Spleen (tissue), 11 donors: Measurements from ENCODE around the gene CHST13. TPM values are rescaled to one million over a fixed set of nuclear protein-coding genes. Genes with fewer than 3 reads are reported as not detected.
A peak's percentile ranks its signal among the peaks of the same experiment; 100 is the strongest.

ENCODE experiments used
- DNase-seq: peaks from one replicate; pipeline ENCODE4 v3.0.0-alpha.2; 2020
- H3K27ac ChIP-seq, 8 donors: fragments of 200-600 bp; sonication (generic) in 7 of 8; 1 replicate in 4 of 8; 2 replicates in 4 of 8; pipeline versions ENCODE4 v1.5.0 to v1.8.0; 2016 to 2021; ENCODE audit warnings: inconsistent platforms in 4 of 8, mild to moderate bottlenecking in 4 of 8, moderate library complexity in 1 of 8
- H3K27me3 ChIP-seq, 7 donors: fragments of 200-600 bp; sonication (generic) in 6 of 7; replicated peaks in 1 of 7; 1 replicate in 4 of 7; 2 replicates in 3 of 7; pipeline versions ENCODE4 v1.5.0 to v1.8.0; 2016 to 2021; ENCODE audit warnings: inconsistent platforms in 3 of 7, mild to moderate bottlenecking in 1 of 7
- H3K36me3 ChIP-seq, 6 donors: fragments of 200-600 bp; sonication (generic) in 5 of 6; 1 replicate in 4 of 6; 2 replicates in 2 of 6; pipeline versions ENCODE4 v1.5.0 to v1.8.0; 2016 to 2021; ENCODE audit warnings: inconsistent platforms in 2 of 6
- H3K4me1 ChIP-seq, 6 donors: fragments of 200-600 bp; sonication (generic) in 5 of 6; 1 replicate in 3 of 6; 2 replicates in 3 of 6; pipeline versions ENCODE4 v1.5.0 to v1.8.0; 2016 to 2021; ENCODE audit warnings: inconsistent platforms in 3 of 6
- H3K4me3 ChIP-seq, 8 donors: fragments of 200-600 bp; sonication (generic) in 7 of 8; 1 replicate in 4 of 8; 2 replicates in 4 of 8; pipeline versions ENCODE4 v1.5.0 to v1.8.0; 2016 to 2021; ENCODE audit warnings: inconsistent platforms in 4 of 8, mild to moderate bottlenecking in 4 of 8, moderate library complexity in 2 of 8
- H3K9me3 ChIP-seq, 8 donors: fragments of 200-600 bp; sonication (generic) in 7 of 8; 1 replicate in 4 of 8; 2 replicates in 4 of 8; pipeline versions ENCODE4 v1.5.0 to v1.8.0; 2016 to 2021; ENCODE audit warnings: inconsistent platforms in 4 of 8
- CTCF ChIP-seq, 11 experiments: fragments of 200-600 bp in 7 of 11; fragments of 450-650 bp in 4 of 11; sonication (generic) in 4 of 11; IDR thresholded peaks in 8 of 11; conservative IDR thresholded peaks in 3 of 11; 1 replicate in 7 of 11; 2 replicates in 4 of 11; pipeline versions ENCODE4 v1.4.0 to v1.8.0; 2016 to 2021; ENCODE audit warnings: antibody characterized with exemption in 11 of 11, inconsistent platforms in 4 of 11, mild to moderate bottlenecking in 1 of 11
- POLR2A ChIP-seq, 3 donors: fragments of 450-650 bp; IDR thresholded peaks; one replicate each; pipeline ENCODE4 v1.5.1; 2017; ENCODE audit warnings: antibody characterized with exemption in 3 of 3, mild to moderate bottlenecking in 1 of 3
- POLR2AphosphoS5 ChIP-seq, 3 donors: sonication (generic); formaldehyde crosslinking; IDR thresholded peaks; one replicate each; pipeline ENCODE4 v1.5.1; 2017; ENCODE audit warnings: antibody characterized with exemption in 3 of 3
- WGBS, 5 donors: extraction: QIAGEN DNeasy Blood & Tissue Kit in 3 of 5; methylation state at CpG; one replicate each; pipeline versions ENCODE4 v1.1.5 to v1.1.7; 2013 to 2018; 5-methylcytosine and 5-hydroxymethylcytosine counted together
- intact Hi-C: fragments of 100-400 bp; cut with DNase I; formaldehyde crosslinking; loops from one replicate; pipeline ENCODE4 v1.15.0; 2023; ENCODE audit warnings: low total_unique reads
- polyA plus RNA-seq, 3 donors: library from polyadenylated mRNA; stranded (reverse); fragments of 200-250 nt; gene quantifications; one replicate each; pipeline ENCODE4 v1.2.1, GENCODE V29; 2013
- total RNA-seq, 7 donors: library from RNA; depleted of rRNA in 3 of 7; stranded (reverse); fragments of >200 nt in 3 of 7; fragmentation: NEBNext Ultra II Directional in 4 of 7; extraction: Animal tissue kit (Norgen Biotek cat#: 25700) in 4 of 7; gene quantifications; one replicate each; pipeline versions ENCODE4 v1.1.0 to v1.2.1, GENCODE V29; 2016 to 2021
- donor health status: healthy with polysubstance abuse.
- donor health status: DM: no; HTN: no; CAD: no; lungs with moderate emphysema.
- donor health status: DM: no; HTN: no; CAD: no.
- donor health status: Bipolar disorder and iron deficiency.
- donor health status: healthy.
- donor health status: DM: no; HTN: no; CAD: no.
- donor health status: DM: yes; HTN: yes; CAD: no.

Gene CHST13
- total and polyA plus RNA-seq, 10 donors, result 0.26 to 11.2 (median 2.9) TPM

GRCh38 chr3:126517986-126518778 lies 5.8 kb upstream of the CHST13 start:
- intact Hi-C loops, result no loop called here
- H3K27ac ChIP-seq, result no peak overlapping the region
- peaks cover 0 to 27% (median 0%) of the 10 kb centered on the region in 7 donors for H3K27me3 ChIP-seq
- TF ChIP-seq POLR2A (IDR thresholded peaks at IDR 0.05), result no peak
- H3K4me3 ChIP-seq, result no peak overlapping the region
- DNase-seq, result peak; percentile 64
- no peaks in the 10 kb centered on the region for H3K36me3 ChIP-seq
- WGBS, 5 donors, result 81 to 85% (median 82%) methylated on average over 11 to 15 of the region's 15 CpGs
- H3K4me1 ChIP-seq, result peaks cover 0 to 12% (median 5%) of the 10 kb centered on the region in 6 donors
- H3K9me3 ChIP-seq, result no peaks in the 10 kb centered on the region

DNA sequence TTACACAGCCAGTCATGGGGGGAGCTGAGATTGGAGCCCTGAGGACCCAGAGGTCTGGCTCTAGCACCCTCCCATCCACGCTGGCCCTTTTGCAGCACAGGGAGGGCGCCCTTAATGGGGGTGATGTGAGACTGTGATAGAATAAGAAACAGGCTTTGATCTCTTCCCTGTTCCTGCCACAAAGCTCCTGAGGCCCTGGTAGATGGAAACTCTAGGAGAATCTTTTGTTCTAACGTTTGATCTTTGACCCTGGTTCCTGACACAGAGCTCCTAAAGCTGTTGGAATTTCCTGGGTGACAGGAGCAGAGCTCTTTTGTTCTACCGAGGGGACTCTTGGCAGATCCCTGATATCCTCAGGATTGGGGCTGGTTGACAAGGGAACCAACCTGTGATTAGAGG lies 5.2 kb upstream of the CHST13 start:
- DNase-seq, result peak; percentile 3
- Histone ChIP-seq H3K4me1 (peaks cover 0 to 18% (median 9%) of the 10 kb centered on the region in 6 donors), H3K9me3 (no peaks in the 10 kb centered on the region), H3K36me3 (no peaks in the 10 kb centered on the region), H3K27ac (no peak overlapping the region), H3K4me3 (no peak overlapping the region), H3K27me3 (peaks cover 0 to 33% (median 3%) of the 10 kb centered on the region in 7 donors)
- intact Hi-C loops, result no loop called here
- TF ChIP-seq CTCF (IDR thresholded peaks at IDR 0.05 in 8 of 11, conservative IDR thresholded peaks at IDR 0.05 in 3 of 11) (no peak), POLR2AphosphoS5 (IDR thresholded peaks at IDR 0.05) (no peak), POLR2A (IDR thresholded peaks at IDR 0.05) (no peak)
- WGBS, 5 donors, result 57 to 80% (median 76%) methylated on average over 4 of the region's 4 CpGs

DNA sequence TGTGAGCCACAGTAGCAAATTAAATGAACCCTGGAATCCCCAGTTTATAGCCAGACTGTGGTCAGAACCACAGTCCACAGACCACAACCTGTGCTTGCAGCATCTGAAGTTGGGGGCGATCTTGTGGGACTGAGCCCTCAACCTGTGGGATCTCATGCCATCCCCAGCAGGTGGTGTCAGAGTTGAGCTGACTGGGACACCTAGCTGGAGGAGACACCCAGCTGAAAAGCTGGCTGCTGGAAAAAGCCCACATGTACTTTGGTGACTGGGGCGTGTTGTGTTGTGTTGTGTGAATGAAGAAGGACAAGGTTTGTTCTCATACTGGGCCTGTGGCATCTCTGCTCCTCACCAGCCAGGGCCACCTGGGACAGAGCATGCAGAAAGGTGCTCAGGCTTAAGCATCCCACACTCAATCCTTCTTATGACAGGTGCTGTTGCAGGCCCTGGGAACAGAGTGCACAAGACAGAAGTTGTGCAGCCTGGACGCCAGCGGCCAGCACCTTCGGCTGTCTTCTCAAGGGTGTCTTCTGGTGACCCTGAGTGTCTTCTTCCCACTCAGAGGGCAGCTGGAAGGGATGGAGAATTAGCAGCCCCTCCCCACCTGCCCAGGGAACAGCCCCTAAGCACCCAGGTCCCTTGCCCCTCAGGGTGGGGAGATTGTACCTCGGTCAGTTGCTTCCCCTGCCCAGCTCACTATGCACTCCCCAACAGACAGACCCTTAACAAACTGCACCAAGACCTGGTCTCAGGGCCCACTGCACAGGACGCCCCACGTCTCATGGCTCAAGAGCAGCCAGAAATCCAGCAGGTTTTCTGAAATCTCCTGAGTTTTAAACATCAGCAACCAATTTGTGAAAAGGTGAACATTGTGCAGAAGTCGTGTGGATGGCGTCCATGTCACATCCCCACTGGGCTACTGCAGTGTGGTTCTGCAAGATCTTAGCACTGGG lies 4.2 kb upstream of the CHST13 start:
- WGBS, 5 donors, result 70 to 86% (median 80%) methylated on average over 7 to 10 of the region's 10 CpGs
- intact Hi-C loops, result loop anchor here (10.0 kb wide), 1 partner anchor 135 kb away; the partner anchor contains the start of gene TXNRD3
- DNase-seq, result peak; percentile 55

More for the DNA sequence above, 4.2 kb upstream of the CHST13 start:
- TF ChIP-seq POLR2A (IDR thresholded peaks at IDR 0.05) (no peak), CTCF (IDR thresholded peaks at IDR 0.05 in 8 of 11, conservative IDR thresholded peaks at IDR 0.05 in 3 of 11) (no peak), POLR2AphosphoS5 (IDR thresholded peaks at IDR 0.05) (no peak)
- Histone ChIP-seq H3K4me1 (peaks cover 0 to 28% (median 19%) of the 10 kb centered on the region in 6 donors), H3K9me3 (no peaks in the 10 kb centered on the region), H3K4me3 (no peak overlapping the region), H3K27ac (no peak overlapping the region), H3K27me3 (peaks cover 0 to 43% (median 13%) of the 10 kb centered on the region in 7 donors), H3K36me3 (no peaks in the 10 kb centered on the region)
